Kidney capillary endothelial cell (primary cell): ENCODE data around the gene RIBC1.
"Not testable (repeated sequence)": the region's sequence is repeated elsewhere in the genome, so short reads cannot be mapped to it uniquely, and the experiment has no call there.

Source experiments
- DNase-seq: peaks from one replicate; pipeline ENCODE4 v3.0.0-alpha.2; 2018; ENCODE audit warnings: low spot score

The RIBC1 gene

GRCh38 chrX:53422861-53423306 lies at the start of gene RIBC1:
RIBC1 (plus strand) TSS chrX:53422873; CDS start chrX:53426277, 3,404 bp downstream.
- DNase-seq: no peak

GRCh38 chrX:53373307-53373706 lies 49.4 kb upstream of the RIBC1 start:
- no peak for DNase-seq

- DNase-seq: no peak
These were observed 48.4 kb upstream of the RIBC1 start for GRCh38 chrX:53374222-53374820.

GRCh38 chrX:53374923-53375322 lies 47.8 kb upstream of the RIBC1 start:
- DNase-seq: no peak

- no peak for DNase-seq
These were observed 45.8 kb upstream of the RIBC1 start for GRCh38 chrX:53376888-53377287.

GRCh38 chrX:53377464-53377863 lies 45.2 kb upstream of the RIBC1 start:
- no peak for DNase-seq

- no peak for DNase-seq
These were observed 43.5 kb upstream of the RIBC1 start for GRCh38 chrX:53379008-53379710.

- no peak for DNase-seq
These were observed 42.9 kb upstream of the RIBC1 start for GRCh38 chrX:53379747-53380146.

- no peak for DNase-seq
These were observed 39.1 kb upstream of the RIBC1 start for GRCh38 chrX:53383376-53384076.

GRCh38 chrX:53395605-53396298 lies 26.9 kb upstream of the RIBC1 start:
- DNase-seq: no peak

GRCh38 chrX:53398216-53398615 lies 24.5 kb upstream of the RIBC1 start:
- peak; percentile 12 for DNase-seq

- no peak for DNase-seq
These were observed 19.1 kb upstream of the RIBC1 start for GRCh38 chrX:53403535-53403934.

GRCh38 chrX:53412446-53412845 lies 10.2 kb upstream of the RIBC1 start:
- DNase-seq: no peak

- DNase-seq: not testable (repeated sequence)
These were observed 2.3 kb upstream of the RIBC1 start for GRCh38 chrX:53420351-53420750.

GRCh38 chrX:53421125-53421524 lies 1.5 kb upstream of the RIBC1 start:
- DNase-seq: no peak

- no peak for DNase-seq
These were observed 944 bp upstream of the RIBC1 start for GRCh38 chrX:53421772-53422085.

- DNase-seq: peak; percentile 93
These were observed 400 bp upstream of the RIBC1 start, which contains the start of gene SMC1A for GRCh38 chrX:53422086-53422860. SMC1A (minus strand) TSS chrX:53422654; CDS start chrX:53422600, 54 bp downstream.

GRCh38 chrX:53429755-53430154 lies 7.1 kb downstream of the RIBC1 start:
- no peak for DNase-seq

- no peak for DNase-seq
These were observed 7.6 kb downstream of the RIBC1 start for GRCh38 chrX:53430231-53430630.

GRCh38 chrX:53433651-53434639 lies 11.3 kb downstream of the RIBC1 start, which contains the start of gene HSD17B10:
HSD17B10 (minus strand) TSS chrX:53434370; CDS start chrX:53434345, 25 bp downstream.
- DNase-seq: peak; percentile 60
